Lung (tissue), 12 donors: Measurements from ENCODE around the gene DCP1A. TPM values are rescaled to one million over a fixed set of nuclear protein-coding genes. Genes with fewer than 3 reads are reported as not detected.

Source experiments
- ATAC-seq: fragments of 200-7000 bp; cut with Tn5 transposase; one replicate; pipeline ENCODE4 v1.9.1; 2020; ENCODE audit warnings: moderate number of reproducible peaks; ENCODE audit not compliant: insufficient read depth, low FRiP score
- DNase-seq, 3 donors: peaks; one replicate each; pipeline ENCODE4 v3.0.0-alpha.2; 2013 to 2017
- H3K27ac ChIP-seq, 2 donors: one replicate each; pipeline ENCODE4 v1.5.1; 2013; ENCODE audit warnings: mild to moderate bottlenecking in 2 of 2, moderate library complexity in 2 of 2, control low read depth in 1 of 2, inconsistent platforms in 1 of 2, low read depth in 1 of 2, low read length in 1 of 2
- H3K27me3 ChIP-seq, 3 donors: one replicate each; pipeline ENCODE4 v1.5.1; 2013; ENCODE audit warnings: low read length in 2 of 3; ENCODE audit not compliant: control insufficient read depth in 3 of 3, insufficient read depth in 3 of 3
- H3K36me3 ChIP-seq, 4 donors: one replicate each; pipeline ENCODE4 v1.5.1; 2013; ENCODE audit warnings: low read length in 4 of 4, mild to moderate bottlenecking in 1 of 4, moderate library complexity in 1 of 4; ENCODE audit not compliant: control insufficient read depth in 4 of 4, insufficient read depth in 4 of 4
- H3K4me1 ChIP-seq, 5 donors: one replicate each; pipeline ENCODE4 v1.5.1; 2013; ENCODE audit warnings: low read length in 5 of 5, mild to moderate bottlenecking in 2 of 5, moderate library complexity in 1 of 5; ENCODE audit not compliant: control insufficient read depth in 5 of 5, insufficient read depth in 5 of 5
- H3K4me3 ChIP-seq: one replicate; pipeline ENCODE4 v1.5.1; 2013; ENCODE audit warnings: mild to moderate bottlenecking, control low read depth, moderate library complexity
- H3K9ac ChIP-seq, 2 donors: one replicate each; pipeline ENCODE4 v1.5.1; 2013; ENCODE audit warnings: low read length in 2 of 2, control low read depth in 1 of 2; ENCODE audit not compliant: insufficient read depth in 1 of 2
- H3K9me3 ChIP-seq, 4 donors: one replicate each; pipeline ENCODE4 v1.5.1; 2013; ENCODE audit warnings: low read length in 3 of 4, mild to moderate bottlenecking in 1 of 4, moderate library complexity in 1 of 4; ENCODE audit not compliant: control insufficient read depth in 4 of 4, insufficient read depth in 3 of 4
- WGBS, 2 donors: extraction: QIAGEN DNeasy Blood & Tissue Kit; methylation state at CpG; one replicate each; pipeline ENCODE4 v1.1.7; 2013; 5-methylcytosine and 5-hydroxymethylcytosine counted together
- polyA plus RNA-seq, 2 donors: library from polyadenylated mRNA; stranded (reverse); fragments of 200-250 nt; gene quantifications; one replicate each; pipeline ENCODE4 v1.2.1, GENCODE V29; 2013
- total RNA-seq, 2 donors: library from RNA; depleted of rRNA in 1 of 2; stranded (reverse); fragments of >200 nt in 1 of 2; gene quantifications; one replicate each; pipeline ENCODE4 v1.2.1, GENCODE V29; 2014 to 2021
- TF ChIP-seq, protein P1 (sequence below): IDR thresholded peaks from 2 replicates; pipeline ENCODE4 v1.5.1; 2012; ENCODE audit warnings: mild to moderate bottlenecking; ENCODE audit errors: control extremely low read depth, extremely low read depth
- donor health status: control.
- donor health status: control.
- donor health status: Bipolar disorder and iron deficiency.
- donor health status: healthy.
- donor health status: DM: yes; HTN: yes; CAD: no.

DCP1A gene
- total and polyA plus RNA-seq, 4 donors, result 5.9 to 29.3 (median 14.9) TPM

DNA sequence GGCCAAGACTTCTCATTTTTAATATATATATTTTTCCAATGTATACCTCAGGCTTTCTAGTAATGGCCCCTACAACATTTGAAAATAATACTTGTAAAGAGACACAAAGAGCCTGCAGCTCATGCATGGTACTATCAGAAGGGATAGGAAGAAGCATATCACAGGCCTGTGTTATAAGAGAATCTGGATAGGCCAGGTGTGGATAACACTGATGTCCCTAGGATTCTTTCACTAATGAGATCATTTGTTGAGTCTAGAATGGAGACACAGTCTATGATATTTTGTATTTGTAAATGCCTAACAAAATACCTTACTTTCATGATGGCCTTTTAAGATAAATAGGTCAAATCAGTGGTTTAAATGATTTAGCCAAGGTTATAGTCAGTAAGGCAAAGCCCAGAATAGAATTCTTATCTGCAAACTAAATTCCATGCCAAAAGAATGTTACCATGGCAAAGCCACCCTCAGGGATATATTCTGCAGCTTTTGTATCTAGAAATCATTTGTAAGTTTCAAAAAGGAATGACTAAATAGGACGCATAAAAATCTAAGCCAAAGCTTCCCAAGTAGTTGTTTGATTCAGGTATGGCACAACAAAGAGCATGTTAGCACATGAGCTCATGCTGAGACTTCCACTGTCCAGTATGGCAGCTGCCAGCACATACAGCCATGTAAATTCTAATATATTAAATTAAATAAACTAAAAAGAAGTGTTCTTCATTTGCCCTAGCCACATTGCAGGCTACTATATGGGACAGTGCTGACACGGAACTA is 10.0 kb downstream of the DCP1A start:
- H3K9ac ChIP-seq, result no peak overlapping the region
- no peaks in the 10 kb centered on the region for H3K4me1 ChIP-seq
- WGBS, 2 donors, result 92 to 99% methylated on average over 2 of the region's 2 CpGs
- H3K4me3 ChIP-seq, result no peak overlapping the region
- ATAC-seq (no peak), DNase-seq (no peak)
- H3K9me3 ChIP-seq, result no peaks in the 10 kb centered on the region
- TF ChIP-seq, protein P1, sequence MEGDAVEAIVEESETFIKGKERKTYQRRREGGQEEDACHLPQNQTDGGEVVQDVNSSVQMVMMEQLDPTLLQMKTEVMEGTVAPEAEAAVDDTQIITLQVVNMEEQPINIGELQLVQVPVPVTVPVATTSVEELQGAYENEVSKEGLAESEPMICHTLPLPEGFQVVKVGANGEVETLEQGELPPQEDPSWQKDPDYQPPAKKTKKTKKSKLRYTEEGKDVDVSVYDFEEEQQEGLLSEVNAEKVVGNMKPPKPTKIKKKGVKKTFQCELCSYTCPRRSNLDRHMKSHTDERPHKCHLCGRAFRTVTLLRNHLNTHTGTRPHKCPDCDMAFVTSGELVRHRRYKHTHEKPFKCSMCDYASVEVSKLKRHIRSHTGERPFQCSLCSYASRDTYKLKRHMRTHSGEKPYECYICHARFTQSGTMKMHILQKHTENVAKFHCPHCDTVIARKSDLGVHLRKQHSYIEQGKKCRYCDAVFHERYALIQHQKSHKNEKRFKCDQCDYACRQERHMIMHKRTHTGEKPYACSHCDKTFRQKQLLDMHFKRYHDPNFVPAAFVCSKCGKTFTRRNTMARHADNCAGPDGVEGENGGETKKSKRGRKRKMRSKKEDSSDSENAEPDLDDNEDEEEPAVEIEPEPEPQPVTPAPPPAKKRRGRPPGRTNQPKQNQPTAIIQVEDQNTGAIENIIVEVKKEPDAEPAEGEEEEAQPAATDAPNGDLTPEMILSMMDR, result no peak
- peaks cover 10 to 31% (median 25%) of the 10 kb centered on the region in 4 donors for H3K36me3 ChIP-seq
- no peaks in the 10 kb centered on the region for H3K27me3 ChIP-seq
- peak overlapping the region in 1 of 2 donors; percentile 40 for H3K27ac ChIP-seq

DNA sequence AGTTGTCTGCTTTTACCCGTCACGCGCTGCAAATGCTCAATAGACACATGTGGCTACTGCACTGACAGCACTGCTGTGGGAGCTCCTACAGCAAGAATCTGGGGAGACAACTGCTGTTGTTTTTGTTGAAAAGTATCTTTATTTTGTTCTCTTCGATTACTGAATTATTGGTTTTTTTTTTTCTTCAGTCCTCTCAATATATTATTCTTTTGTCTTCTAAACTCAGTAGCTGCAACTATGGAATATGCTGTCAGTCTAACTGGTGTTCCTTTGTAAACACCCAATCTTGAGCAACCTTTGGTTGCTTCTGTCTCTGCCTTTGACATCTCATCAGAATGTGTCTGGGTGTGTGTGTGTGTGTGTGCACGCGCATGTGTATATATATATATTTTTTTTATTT is 12.6 kb downstream of the DCP1A start:
- H3K4me1 ChIP-seq, result peaks cover 0 to 2% (median 0%) of the 10 kb centered on the region in 5 donors
- H3K9me3 ChIP-seq, result no peaks in the 10 kb centered on the region
- DNase-seq (no peak), ATAC-seq (no peak)
- no peaks in the 10 kb centered on the region for H3K27me3 ChIP-seq
- H3K36me3 ChIP-seq, result peaks cover 5 to 29% (median 20%) of the 10 kb centered on the region in 4 donors
- no peak overlapping the region for H3K4me3 ChIP-seq
- H3K27ac ChIP-seq, result no peak overlapping the region
- TF ChIP-seq, protein P1, result no peak
- WGBS, 2 donors, result 97 to 98% methylated on average over 6 of the region's 6 CpGs
- H3K9ac ChIP-seq, result no peak overlapping the region

DNA sequence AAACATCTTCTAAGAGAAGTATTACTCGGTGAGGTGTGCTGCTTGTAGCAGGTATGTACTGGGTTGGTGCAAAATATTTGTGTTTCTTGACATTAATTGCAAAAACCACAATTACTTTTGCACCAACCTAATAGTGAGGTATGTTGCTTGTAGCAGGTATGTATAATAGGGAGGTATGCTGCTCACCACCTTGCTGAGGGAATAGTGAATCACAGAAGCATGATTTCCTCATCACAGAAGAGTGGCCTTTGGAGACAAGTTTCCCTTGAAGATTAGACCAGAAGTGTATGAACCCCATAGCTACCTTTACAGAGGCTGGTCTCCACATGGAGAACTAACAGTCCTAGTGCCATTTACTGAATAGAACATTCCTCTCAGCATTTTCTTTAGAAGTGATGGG is 15.5 kb downstream of the DCP1A start:
- 98% methylated on average over 1 of the region's 1 CpG for WGBS, 2 donors
- Histone ChIP-seq H3K27ac (no peak overlapping the region), H3K9ac (no peak overlapping the region), H3K27me3 (no peaks in the 10 kb centered on the region), H3K4me3 (no peak overlapping the region), H3K36me3 (peaks cover 7 to 18% (median 11%) of the 10 kb centered on the region in 4 donors), H3K9me3 (no peaks in the 10 kb centered on the region), H3K4me1 (peaks cover 0 to 7% (median 0%) of the 10 kb centered on the region in 5 donors)
- DNase-seq, result no peak
- TF ChIP-seq, protein P1, result no peak
- ATAC-seq, result no peak
